Measurements from ENCODE around the gene DBX1.
"Not testable (repeated sequence)": the region's sequence is repeated elsewhere in the genome, so short reads cannot be mapped to it uniquely, and the experiment has no call there.

The DBX1 gene

GRCh38 chr11:20134991-20135736 is 25.1 kb downstream of the DBX1 start:
- Histone ChIP-seq H3K27ac (ENCODE audit: low read depth, low read length) (no peak overlapping the region), H3K36me3 (ENCODE audit: control insufficient read depth, insufficient read depth, low read length) (no peaks in the 10 kb centered on the region), H3K4me1 (ENCODE audit: control insufficient read depth, insufficient read depth, low read length) (peaks cover 2% of the 10 kb centered on the region; the same call in 1 of the 2 replicates), H3K9ac (ENCODE audit: low read depth, low read length) (no peak overlapping the region), H3K27me3 (ENCODE audit: control insufficient read depth, insufficient read depth, low read length) (peaks cover 34% of the 10 kb centered on the region), H3K4me3 (ENCODE audit: low read depth, low read length) (no peak overlapping the region), H3K9me3 (ENCODE audit: control insufficient read depth, insufficient read depth, low read length) (no peaks in the 10 kb centered on the region)

GRCh38 chr11:20132667-20133039 is 27.6 kb downstream of the DBX1 start:
- Histone ChIP-seq H3K27ac (ENCODE audit: low read depth, low read length) (no peak overlapping the region), H3K9ac (ENCODE audit: low read depth, low read length) (no peak overlapping the region), H3K4me3 (ENCODE audit: low read depth, low read length) (peak overlapping the region; percentile 61; the same call in 1 of the 2 replicates)

GRCh38 chr11:20131788-20132666 is 28.2 kb downstream of the DBX1 start:
- Histone ChIP-seq H3K4me3 (ENCODE audit: low read depth, low read length) (peak overlapping the region; percentile 61), H3K9me3 (ENCODE audit: control insufficient read depth, insufficient read depth, low read length) (no peaks in the 10 kb centered on the region), H3K9ac (ENCODE audit: low read depth, low read length) (0 out of 2 replicates have a peak overlapping the region, but pooled peaks have one; percentile 30), H3K27ac (ENCODE audit: low read depth, low read length) (no peak overlapping the region), H3K27me3 (ENCODE audit: control insufficient read depth, insufficient read depth, low read length) (peaks cover 38% of the 10 kb centered on the region), H3K4me1 (ENCODE audit: control insufficient read depth, insufficient read depth, low read length) (peaks cover 2% of the 10 kb centered on the region; the same call in 1 of the 2 replicates), H3K36me3 (ENCODE audit: control insufficient read depth, insufficient read depth, low read length) (no peaks in the 10 kb centered on the region)

More at GRCh38 chr11:20132667-20133039, 27.6 kb downstream of the DBX1 start:
- H3K27me3 ChIP-seq (ENCODE audit: control insufficient read depth, insufficient read depth, low read length): peaks cover 38% of the 10 kb centered on the region
- H3K4me1 ChIP-seq (ENCODE audit: control insufficient read depth, insufficient read depth, low read length): peaks cover 2% of the 10 kb centered on the region; the same call in 1 of the 2 replicates
- no peaks in the 10 kb centered on the region for H3K36me3 ChIP-seq (ENCODE audit: control insufficient read depth, insufficient read depth, low read length)
- H3K9me3 ChIP-seq (ENCODE audit: control insufficient read depth, insufficient read depth, low read length): no peaks in the 10 kb centered on the region

- H3K27me3 ChIP-seq (ENCODE audit: control insufficient read depth, insufficient read depth, low read length): peaks cover 36% of the 10 kb centered on the region
- peaks cover 2% of the 10 kb centered on the region; the same call in 1 of the 2 replicates for H3K4me1 ChIP-seq (ENCODE audit: control insufficient read depth, insufficient read depth, low read length)
- H3K27ac ChIP-seq (ENCODE audit: low read depth, low read length): no peak overlapping the region
- H3K9me3 ChIP-seq (ENCODE audit: control insufficient read depth, insufficient read depth, low read length): no peaks in the 10 kb centered on the region
- no peak overlapping the region for H3K4me3 ChIP-seq (ENCODE audit: low read depth, low read length)
- no peaks in the 10 kb centered on the region for H3K36me3 ChIP-seq (ENCODE audit: control insufficient read depth, insufficient read depth, low read length)
- H3K9ac ChIP-seq (ENCODE audit: low read depth, low read length): no peak overlapping the region
Observed at GRCh38 chr11:20129665-20130064, 30.6 kb downstream of the DBX1 start.

GRCh38 chr11:20128528-20128825 is 31.8 kb downstream of the DBX1 start:
- H3K27ac ChIP-seq (ENCODE audit: low read depth, low read length); H3K4me1 ChIP-seq (ENCODE audit: control insufficient read depth, insufficient read depth, low read length); H3K9me3 ChIP-seq (ENCODE audit: control insufficient read depth, insufficient read depth, low read length); H3K4me3 ChIP-seq (ENCODE audit: low read depth, low read length); H3K36me3 ChIP-seq (ENCODE audit: control insufficient read depth, insufficient read depth, low read length); H3K9ac ChIP-seq (ENCODE audit: low read depth, low read length): not testable (repeated sequence)
- peaks cover 29% of the 10 kb centered on the region for H3K27me3 ChIP-seq (ENCODE audit: control insufficient read depth, insufficient read depth, low read length)

- H3K9ac ChIP-seq (ENCODE audit: low read depth, low read length): no peak overlapping the region
- H3K36me3 ChIP-seq (ENCODE audit: control insufficient read depth, insufficient read depth, low read length): no peaks in the 10 kb centered on the region
- H3K27ac ChIP-seq (ENCODE audit: low read depth, low read length): no peak overlapping the region
- peaks cover 2% of the 10 kb centered on the region; the same call in 1 of the 2 replicates for H3K4me1 ChIP-seq (ENCODE audit: control insufficient read depth, insufficient read depth, low read length)
- H3K9me3 ChIP-seq (ENCODE audit: control insufficient read depth, insufficient read depth, low read length): no peaks in the 10 kb centered on the region
- H3K27me3 ChIP-seq (ENCODE audit: control insufficient read depth, insufficient read depth, low read length): peaks cover 26% of the 10 kb centered on the region
- no peak overlapping the region for H3K4me3 ChIP-seq (ENCODE audit: low read depth, low read length)
Observed at GRCh38 chr11:20127671-20128527, 32.4 kb downstream of the DBX1 start.

- H3K9ac ChIP-seq (ENCODE audit: low read depth, low read length): no peak overlapping the region
- no peak overlapping the region for H3K4me3 ChIP-seq (ENCODE audit: low read depth, low read length)
- H3K36me3 ChIP-seq (ENCODE audit: control insufficient read depth, insufficient read depth, low read length): no peaks in the 10 kb centered on the region
- H3K4me1 ChIP-seq (ENCODE audit: control insufficient read depth, insufficient read depth, low read length): no peaks in the 10 kb centered on the region
- peaks cover 16% of the 10 kb centered on the region for H3K27me3 ChIP-seq (ENCODE audit: control insufficient read depth, insufficient read depth, low read length)
- no peak overlapping the region for H3K27ac ChIP-seq (ENCODE audit: low read depth, low read length)
- no peaks in the 10 kb centered on the region for H3K9me3 ChIP-seq (ENCODE audit: control insufficient read depth, insufficient read depth, low read length)
Observed at GRCh38 chr11:20126724-20127123, 33.6 kb downstream of the DBX1 start.

- H3K4me1 ChIP-seq (ENCODE audit: control insufficient read depth, insufficient read depth, low read length): no peaks in the 10 kb centered on the region
- no peaks in the 10 kb centered on the region for H3K36me3 ChIP-seq (ENCODE audit: control insufficient read depth, insufficient read depth, low read length)
- peaks cover 10% of the 10 kb centered on the region for H3K27me3 ChIP-seq (ENCODE audit: control insufficient read depth, insufficient read depth, low read length)
- no peak overlapping the region for H3K4me3 ChIP-seq (ENCODE audit: low read depth, low read length)
- H3K9ac ChIP-seq (ENCODE audit: low read depth, low read length): no peak overlapping the region
- no peaks in the 10 kb centered on the region for H3K9me3 ChIP-seq (ENCODE audit: control insufficient read depth, insufficient read depth, low read length)
- H3K27ac ChIP-seq (ENCODE audit: low read depth, low read length): no peak overlapping the region
Observed at GRCh38 chr11:20125927-20126326, 34.3 kb downstream of the DBX1 start.

GRCh38 chr11:20122131-20122530 is 38.1 kb downstream of the DBX1 start:
- no peak overlapping the region for H3K4me3 ChIP-seq (ENCODE audit: low read depth, low read length)
- H3K4me1 ChIP-seq (ENCODE audit: control insufficient read depth, insufficient read depth, low read length): no peaks in the 10 kb centered on the region
- H3K36me3 ChIP-seq (ENCODE audit: control insufficient read depth, insufficient read depth, low read length): peaks cover 35% of the 10 kb centered on the region
- no peaks in the 10 kb centered on the region for H3K27me3 ChIP-seq (ENCODE audit: control insufficient read depth, insufficient read depth, low read length)
- no peak overlapping the region for H3K9ac ChIP-seq (ENCODE audit: low read depth, low read length)
- no peak overlapping the region for H3K27ac ChIP-seq (ENCODE audit: low read depth, low read length)
- H3K9me3 ChIP-seq (ENCODE audit: control insufficient read depth, insufficient read depth, low read length): no peaks in the 10 kb centered on the region

GRCh38 chr11:20120134-20120925 is 39.9 kb downstream of the DBX1 start:
- Histone ChIP-seq H3K9ac (ENCODE audit: low read depth, low read length) (no peak overlapping the region), H3K4me1 (ENCODE audit: control insufficient read depth, insufficient read depth, low read length) (no peaks in the 10 kb centered on the region), H3K9me3 (ENCODE audit: control insufficient read depth, insufficient read depth, low read length) (no peaks in the 10 kb centered on the region), H3K27me3 (ENCODE audit: control insufficient read depth, insufficient read depth, low read length) (no peaks in the 10 kb centered on the region), H3K36me3 (ENCODE audit: control insufficient read depth, insufficient read depth, low read length) (peaks cover 49% of the 10 kb centered on the region), H3K4me3 (ENCODE audit: low read depth, low read length) (no peak overlapping the region), H3K27ac (ENCODE audit: low read depth, low read length) (no peak overlapping the region)
